Liver (tissue), 9 donors: ENCODE results near the gene ABCC3. TPM values are rescaled to one million over a fixed set of nuclear protein-coding genes. Genes with fewer than 3 reads are reported as not detected.
"Not testable (repeated sequence)": the region's sequence is repeated elsewhere in the genome, so short reads cannot be mapped to it uniquely, and the experiment has no call there.

ENCODE experiments used
- DNase-seq: peaks from one replicate; pipeline ENCODE4 v3.0.0-alpha.2; 2017; ENCODE audit warnings: low spot score
- H3K27ac ChIP-seq, 2 donors: one replicate each; pipeline ENCODE4 v1.7.0; 2013; ENCODE audit warnings: inconsistent platforms in 2 of 2, low read length in 2 of 2, control low read depth in 1 of 2, low read depth in 1 of 2, mild to moderate bottlenecking in 1 of 2
- H3K27me3 ChIP-seq, 4 donors: one replicate each; pipeline versions ENCODE4 v1.6.1 to v1.7.0; 2013; ENCODE audit warnings: low read length in 3 of 4, inconsistent platforms in 1 of 4, mild to moderate bottlenecking in 1 of 4, moderate library complexity in 1 of 4; ENCODE audit not compliant: control insufficient read depth in 4 of 4, insufficient read depth in 4 of 4
- H3K36me3 ChIP-seq, 4 donors: one replicate each; pipeline versions ENCODE4 v1.6.1 to v1.7.0; 2013; ENCODE audit warnings: low read length in 3 of 4, mild to moderate bottlenecking in 3 of 4, low read depth in 1 of 4, moderate library complexity in 1 of 4; ENCODE audit not compliant: control insufficient read depth in 4 of 4, insufficient read depth in 3 of 4
- H3K4me1 ChIP-seq, 4 donors: one replicate each; pipeline versions ENCODE4 v1.6.1 to v1.7.0; 2013; ENCODE audit warnings: low read length in 3 of 4, mild to moderate bottlenecking in 3 of 4, moderate library complexity in 1 of 4; ENCODE audit not compliant: control insufficient read depth in 4 of 4, insufficient read depth in 4 of 4
- H3K4me3 ChIP-seq, 3 donors: one replicate each; pipeline versions ENCODE4 v1.6.1 to v1.7.0; 2013; ENCODE audit warnings: low read length in 3 of 3, control low read depth in 1 of 3, low read depth in 1 of 3, mild to moderate bottlenecking in 1 of 3
- H3K9ac ChIP-seq, 2 donors: one replicate each; pipeline ENCODE4 v1.7.0; 2013; ENCODE audit warnings: low read length in 2 of 2, mild to moderate bottlenecking in 2 of 2, moderate library complexity in 2 of 2, control low read depth in 1 of 2, low read depth in 1 of 2
- H3K9me3 ChIP-seq, 4 donors: one replicate each; pipeline versions ENCODE4 v1.6.1 to v1.7.0; 2013; ENCODE audit warnings: low read length in 3 of 4; ENCODE audit not compliant: control insufficient read depth in 4 of 4
- CTCF ChIP-seq: fragments of 150-350 bp; IDR thresholded peaks from 2 replicates; pipeline ENCODE4 v1.5.1; 2017; ENCODE audit warnings: improper control_type of control experiment, low read depth, low read length; ENCODE audit not compliant: missing input control
- FOXA1 ChIP-seq: IDR thresholded peaks from 2 replicates; pipeline ENCODE4 v1.6.1; 2016; ENCODE audit warnings: antibody characterized with exemption
- GABPA ChIP-seq, 2 donors: IDR thresholded peaks in 1 of 2; conservative IDR thresholded peaks in 1 of 2; 2 replicates each; pipeline ENCODE4 v1.6.1; 2016; ENCODE audit warnings: antibody characterized with exemption in 2 of 2, mild to moderate bottlenecking in 1 of 2, moderate library complexity in 1 of 2
- HNF4A ChIP-seq, 2 donors: conservative IDR thresholded peaks; 2 replicates each; pipeline ENCODE4 v1.6.1; 2016; ENCODE audit warnings: antibody characterized with exemption in 2 of 2, mild to moderate bottlenecking in 2 of 2
- HNF4G ChIP-seq: IDR thresholded peaks from 2 replicates; pipeline ENCODE4 v1.6.1; 2016; ENCODE audit warnings: antibody characterized with exemption
- JUND ChIP-seq, 2 donors: IDR thresholded peaks; 2 replicates each; pipeline ENCODE4 v1.6.1; 2016; ENCODE audit warnings: antibody characterized with exemption in 2 of 2
- NR2F2 ChIP-seq: IDR thresholded peaks from 2 replicates; pipeline ENCODE4 v1.6.1; 2016; ENCODE audit warnings: antibody characterized with exemption
- RAD21 ChIP-seq, 2 donors: IDR thresholded peaks; 2 replicates each; pipeline ENCODE4 v1.6.1; 2016; ENCODE audit warnings: antibody characterized with exemption in 2 of 2, mild to moderate bottlenecking in 2 of 2
- REST ChIP-seq: IDR thresholded peaks from 2 replicates; pipeline ENCODE4 v1.6.1; 2016; ENCODE audit warnings: antibody characterized with exemption, mild to moderate bottlenecking
- RXRA ChIP-seq, 2 donors: IDR thresholded peaks; 2 replicates each; pipeline ENCODE4 v1.6.1; 2017 to 2018; ENCODE audit warnings: antibody characterized with exemption in 2 of 2, mild to moderate bottlenecking in 1 of 2
- SP1 ChIP-seq: IDR thresholded peaks from 2 replicates; pipeline ENCODE4 v1.6.1; 2018; ENCODE audit warnings: antibody characterized with exemption, mild to moderate bottlenecking
- ZBTB33 ChIP-seq: IDR thresholded peaks from 2 replicates; pipeline ENCODE4 v1.6.1; 2016; ENCODE audit warnings: antibody characterized with exemption
- WGBS: extraction: QIAGEN DNeasy Blood & Tissue Kit; methylation state at CpG from one replicate; pipeline ENCODE4 v1.1.7; 2013; 5-methylcytosine and 5-hydroxymethylcytosine counted together
- polyA plus RNA-seq, 2 donors: library from polyadenylated mRNA; stranded (reverse) in 1 of 2; unstranded in 1 of 2; fragments of 200-250 nt in 1 of 2; fragments of >200 nt in 1 of 2; fragmentation: Nextera tagmentation in 1 of 2; extraction: Ambion mirVana in 1 of 2; gene quantifications; one replicate each; pipeline versions ENCODE4 v1.2.1 to v1.2.3, GENCODE V29; 2013 to 2015
- total RNA-seq, 2 donors: library from RNA; depleted of rRNA; stranded (reverse); fragments of >200 nt; gene quantifications; one replicate each; pipeline ENCODE4 v1.2.3, GENCODE V29; 2014
- TF ChIP-seq, protein P1 (sequence below): IDR thresholded peaks from 2 replicates; pipeline ENCODE4 v1.6.1; 2016; ENCODE audit warnings: antibody characterized with exemption
- donor health status: healthy.
- donor health status: healthy.
- donor health status: healthy.
- donor health status: healthy.
- donor health status: healthy.

The ABCC3 gene
- total and polyA plus RNA-seq, 4 donors, result 10.5 to 197 (median 80.5) TPM

DNA sequence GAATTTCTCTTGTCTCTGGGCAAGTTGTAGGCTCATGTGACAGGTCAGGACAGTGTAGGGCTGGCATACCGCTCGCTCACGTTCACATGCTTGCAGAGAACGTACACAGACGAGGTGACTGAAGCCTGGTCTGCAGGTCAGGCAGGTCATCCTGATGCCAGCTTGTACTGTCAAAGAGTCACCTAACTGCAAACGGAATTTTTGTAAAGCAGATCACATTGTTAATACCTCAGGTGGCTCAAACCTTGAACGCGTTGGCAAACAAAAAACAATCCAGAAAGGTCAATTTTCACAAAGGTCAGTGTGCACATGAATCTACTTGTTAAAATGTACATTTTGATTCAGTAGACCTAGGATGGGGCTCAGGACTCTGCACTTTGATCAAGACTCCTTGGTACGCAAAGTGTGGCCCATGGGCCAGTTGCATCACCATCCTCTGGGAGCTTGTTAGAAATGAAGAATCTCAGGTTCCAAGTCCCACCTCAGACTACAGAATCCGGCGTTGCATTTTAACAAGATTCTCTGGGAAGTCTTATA lies 44.4 kb downstream of the ABCC3 start:
- Histone ChIP-seq H3K36me3 (peaks cover 0 to 19% (median 5%) of the 10 kb centered on the region in 4 donors), H3K27ac (peak overlapping the region in 1 of 2 donors; percentile 6), H3K4me1 (peaks cover 22 to 62% (median 35%) of the 10 kb centered on the region in 4 donors), H3K27me3 (no peaks in the 10 kb centered on the region), H3K9ac (no peak overlapping the region), H3K9me3 (no peaks in the 10 kb centered on the region), H3K4me3 (no peak overlapping the region)
- peak; percentile 25 for TF ChIP-seq SP1
- TF ChIP-seq JUND (IDR thresholded peaks at IDR 0.05), result peak in 1 of 2 donors; percentile 14
- TF ChIP-seq RXRA (IDR thresholded peaks at IDR 0.05), result peak; percentile 57 to 88
- TF ChIP-seq CTCF, result no peak
- no peak for TF ChIP-seq HNF4G
- TF ChIP-seq HNF4A (conservative IDR thresholded peaks at IDR 0.05), result peak; percentile 17 to 60
- no peak for TF ChIP-seq GABPA (IDR thresholded peaks at IDR 0.05 in 1 of 2, conservative IDR thresholded peaks at IDR 0.05 in 1 of 2)
- DNase-seq, result no peak
- 56% methylated on average over 11 of the region's 11 CpGs for WGBS

DNA sequence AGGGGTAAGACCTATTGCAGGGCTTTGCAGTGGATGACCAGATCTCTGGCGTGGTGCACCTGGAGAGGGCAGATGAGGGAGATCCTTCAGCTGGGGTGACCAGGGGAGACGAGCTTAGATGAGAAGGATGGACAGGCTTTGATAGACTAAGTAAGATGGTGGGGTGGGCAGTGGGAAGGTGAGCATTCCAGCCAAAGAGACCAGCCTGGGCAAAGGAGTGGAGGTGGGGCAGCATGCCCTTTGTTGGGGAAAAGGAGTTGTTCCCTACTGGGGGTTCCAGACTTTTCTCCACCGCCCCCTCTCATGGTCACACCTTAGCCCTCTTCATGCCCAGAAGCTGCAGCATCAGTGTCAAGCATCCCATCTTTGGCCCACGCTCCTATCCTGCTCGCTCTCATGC lies 45.4 kb downstream of the ABCC3 start:
- Histone ChIP-seq H3K9me3 (no peaks in the 10 kb centered on the region), H3K36me3 (peaks cover 0 to 19% (median 5%) of the 10 kb centered on the region in 4 donors), H3K27ac (no peak overlapping the region), H3K4me1 (peaks cover 27 to 71% (median 43%) of the 10 kb centered on the region in 4 donors), H3K27me3 (no peaks in the 10 kb centered on the region), H3K9ac (no peak overlapping the region), H3K4me3 (no peak overlapping the region)
- DNase-seq, result no peak
- 98% methylated on average over 5 of the region's 5 CpGs for WGBS
- TF ChIP-seq FOXA1 (no peak), NR2F2 (no peak), SP1 (no peak), CTCF (no peak), HNF4G (no peak), REST (no peak), GABPA (IDR thresholded peaks at IDR 0.05 in 1 of 2, conservative IDR thresholded peaks at IDR 0.05 in 1 of 2) (no peak), ZBTB33 (no peak), RAD21 (IDR thresholded peaks at IDR 0.05) (no peak), JUND (IDR thresholded peaks at IDR 0.05) (no peak)
- TF ChIP-seq, protein P1, sequence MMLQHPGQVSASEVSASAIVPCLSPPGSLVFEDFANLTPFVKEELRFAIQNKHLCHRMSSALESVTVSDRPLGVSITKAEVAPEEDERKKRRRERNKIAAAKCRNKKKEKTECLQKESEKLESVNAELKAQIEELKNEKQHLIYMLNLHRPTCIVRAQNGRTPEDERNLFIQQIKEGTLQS, result no peak

- not testable (repeated sequence) for DNase-seq, H3K27ac ChIP-seq, H3K9ac ChIP-seq, H3K27me3 ChIP-seq, H3K9me3 ChIP-seq, H3K4me3 ChIP-seq
- peaks cover 0 to 19% (median 5%) of the 10 kb centered on the region in 4 donors for H3K36me3 ChIP-seq
- H3K4me1 ChIP-seq, result peaks cover 24 to 71% (median 44%) of the 10 kb centered on the region in 4 donors
- WGBS, result 81% methylated on average over 12 of the region's 12 CpGs
These were observed 46.0 kb downstream of the ABCC3 start for GRCh38 chr17:50680543-50681262.
